Activated CD4-positive, alpha-beta T cell treated with anti-CD3 and anti-CD28 coated beads for 1 hour (primary cell): Measurements from ENCODE around the gene GRB2.

Experiments used
- DNase-seq: peaks from one replicate; pipeline ENCODE4 v3.0.0-alpha.2; 2020

The GRB2 gene

GRCh38 chr17:75271955-75272847, 133.3 kb downstream of the GRB2 start:
- DNase-seq: no peak

DNA sequence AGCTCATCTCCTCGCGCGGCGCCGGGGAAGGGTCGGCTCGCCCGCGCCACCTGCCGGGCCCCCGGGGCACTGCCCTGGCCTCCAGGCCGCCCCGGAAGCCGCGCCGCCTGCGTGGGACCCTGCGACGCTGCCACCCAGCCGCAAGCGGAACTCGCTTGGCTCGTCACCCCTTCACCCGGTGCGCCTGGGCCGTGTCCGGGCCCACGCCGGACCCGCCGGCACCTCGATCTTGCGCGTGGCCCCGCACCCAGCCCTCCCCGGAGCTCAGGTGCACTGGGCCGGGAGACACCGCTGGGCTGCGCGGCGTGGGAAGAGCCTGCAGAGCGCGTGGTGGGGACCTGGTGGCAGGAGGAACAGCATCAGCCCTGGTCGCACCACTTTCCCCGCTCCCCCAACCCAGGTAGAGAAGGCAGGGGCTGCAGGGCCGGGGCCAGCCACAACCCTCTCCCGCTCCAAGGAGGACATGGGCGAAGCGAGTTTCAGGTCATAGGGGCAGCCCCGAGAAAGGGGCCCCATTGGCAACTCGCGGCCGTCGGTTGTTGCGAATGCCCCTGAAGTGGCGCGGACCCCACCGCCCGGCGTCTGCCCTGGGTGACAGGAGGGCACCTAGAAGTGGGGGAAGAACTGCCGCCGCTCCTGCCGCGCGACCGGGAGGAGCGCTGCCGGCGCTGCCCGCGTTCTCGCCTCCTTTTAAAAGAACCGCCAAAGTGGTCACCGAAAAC, 134.1 kb downstream of the GRB2 start:
- DNase-seq: peak; percentile 83

DNA sequence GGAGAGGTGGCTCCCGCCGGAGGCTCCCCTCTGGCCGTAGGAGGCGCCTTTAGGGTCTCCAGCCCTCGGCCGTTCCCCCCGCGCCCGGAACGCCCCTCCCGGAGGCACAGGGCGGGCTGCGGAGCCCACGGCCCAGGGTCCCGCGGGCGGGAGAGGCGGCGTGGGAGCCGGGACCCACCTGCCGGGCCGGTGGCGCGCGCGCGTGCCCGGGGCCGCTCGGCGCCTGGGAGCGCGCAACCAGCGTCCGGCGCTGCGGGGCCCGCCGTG, 134.6 kb downstream of the GRB2 start, which contains the start of gene MIF4GD:
TSS of gene MIF4GD (minus strand) at position 266 of the 267 bp plus-strand sequence. CDS start 1,036 bp downstream, outside the sequence.
- no peak for DNase-seq

- DNase-seq: peak; percentile 28
These were observed 135.1 kb downstream of the GRB2 start for GRCh38 chr17:75270218-75270965.

GRCh38 chr17:75269844-75270217, 135.6 kb downstream of the GRB2 start:
- DNase-seq: no peak
